Prostate gland (tissue), 2 donors: ENCODE results near the gene INPP5A. TPM values are rescaled to one million over a fixed set of nuclear protein-coding genes. Genes with fewer than 3 reads are reported as not detected.

Experiments used
- DNase-seq: peaks from one replicate; pipeline ENCODE4 v3.0.0-alpha.2; 2019; ENCODE audit warnings: low spot score
- H3K27ac ChIP-seq, 2 donors: fragments of 200-600 bp; sonication (generic); 2 replicates each; pipeline ENCODE4 v1.5.1; 2017 to 2019
- H3K27me3 ChIP-seq: fragments of 200-600 bp; sonication (generic); replicated peaks from 2 replicates; pipeline ENCODE4 v1.5.1; 2019; ENCODE audit not compliant: insufficient read depth
- H3K36me3 ChIP-seq, 2 donors: fragments of 200-600 bp; sonication (generic); 1 replicate in 1 of 2; 2 replicates in 1 of 2; pipeline versions ENCODE4 v1.5.1 to v1.8.1; 2017 to 2019
- H3K4me1 ChIP-seq: fragments of 200-600 bp; sonication (generic); replicated peaks from 2 replicates; pipeline ENCODE4 v1.5.1; 2019
- H3K4me3 ChIP-seq, 2 donors: fragments of 200-600 bp; sonication (generic); 2 replicates each; pipeline ENCODE4 v1.5.1; 2017 to 2019
- H3K9me3 ChIP-seq: fragments of 200-600 bp; sonication (generic); 2 replicates; pipeline ENCODE4 v1.5.1; 2017
- POLR2A ChIP-seq: fragments of 450-650 bp; IDR thresholded peaks from one replicate; pipeline ENCODE4 v1.6.1; 2016; ENCODE audit warnings: antibody characterized with exemption, mild to moderate bottlenecking
- POLR2AphosphoS5 ChIP-seq: sonication (generic); formaldehyde crosslinking; IDR thresholded peaks from one replicate; pipeline ENCODE4 v1.6.1; 2017; ENCODE audit warnings: antibody characterized with exemption
- WGBS: methylation state at CpG from one replicate; pipeline ENCODE4 v1.1.5; 2018; 5-methylcytosine and 5-hydroxymethylcytosine counted together
- intact Hi-C: fragments of 100-400 bp; cut with DNase I; formaldehyde crosslinking; loops from one replicate; pipeline ENCODE4 v1.14.2; 2022
- total RNA-seq, 2 donors: library from RNA; depleted of rRNA; stranded (reverse); fragments of >200 nt; gene quantifications; one replicate each; pipeline ENCODE4 v1.1.0, GENCODE V29; 2016
- TF ChIP-seq, protein P1 (sequence below), 4 experiments: fragments of 200-600 bp in 2 of 4; fragments of 450-650 bp in 2 of 4; sonication (generic) in 2 of 4; IDR thresholded peaks; 1 replicate in 3 of 4; 2 replicates in 1 of 4; pipeline ENCODE4 v1.5.1; 2016 to 2019; ENCODE audit warnings: antibody characterized with exemption in 4 of 4, mild to moderate bottlenecking in 2 of 4, moderate library complexity in 2 of 4

Gene INPP5A
- total RNA-seq, 2 donors from 2014 or later, result 49.5 to 83.3 TPM

DNA sequence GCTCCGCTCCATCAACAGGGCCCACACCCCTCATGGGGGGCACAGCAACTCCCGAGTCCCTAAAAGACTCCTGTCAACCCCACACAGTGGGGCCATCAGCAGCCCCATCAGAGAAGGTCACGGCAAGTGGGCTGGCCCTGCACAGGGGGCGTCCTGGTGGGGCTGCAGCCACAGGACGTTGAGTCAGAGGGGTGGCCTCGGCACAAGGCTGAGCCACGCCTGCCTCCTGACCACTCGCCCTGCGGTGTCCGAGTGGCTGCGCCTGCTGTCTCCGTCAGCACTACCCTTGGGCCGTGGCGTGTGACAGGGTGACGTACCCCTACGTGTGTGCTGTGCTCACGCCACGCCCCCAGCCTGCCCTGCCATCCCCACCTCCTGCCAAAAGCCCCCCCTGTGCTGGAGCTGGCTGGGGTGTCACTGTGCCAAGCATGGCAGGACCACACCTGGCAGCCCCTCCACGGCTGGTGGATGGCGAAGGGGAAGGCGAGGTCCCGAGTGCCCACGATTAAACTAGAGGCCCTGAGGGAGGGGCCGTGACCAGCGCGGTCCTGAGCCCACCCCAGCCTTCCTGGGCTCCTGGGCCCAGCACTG is 274.4 kb downstream of the INPP5A start:
- Histone ChIP-seq H3K4me1 (no peaks in the 10 kb centered on the region), H3K4me3 (no peak overlapping the region), H3K27me3 (peaks cover 5% of the 10 kb centered on the region), H3K27ac (no peak overlapping the region), H3K36me3 (no peaks in the 10 kb centered on the region), H3K9me3 (no peaks in the 10 kb centered on the region)
- WGBS, result 92% methylated on average over 24 of the region's 26 CpGs
- TF ChIP-seq, protein P1, sequence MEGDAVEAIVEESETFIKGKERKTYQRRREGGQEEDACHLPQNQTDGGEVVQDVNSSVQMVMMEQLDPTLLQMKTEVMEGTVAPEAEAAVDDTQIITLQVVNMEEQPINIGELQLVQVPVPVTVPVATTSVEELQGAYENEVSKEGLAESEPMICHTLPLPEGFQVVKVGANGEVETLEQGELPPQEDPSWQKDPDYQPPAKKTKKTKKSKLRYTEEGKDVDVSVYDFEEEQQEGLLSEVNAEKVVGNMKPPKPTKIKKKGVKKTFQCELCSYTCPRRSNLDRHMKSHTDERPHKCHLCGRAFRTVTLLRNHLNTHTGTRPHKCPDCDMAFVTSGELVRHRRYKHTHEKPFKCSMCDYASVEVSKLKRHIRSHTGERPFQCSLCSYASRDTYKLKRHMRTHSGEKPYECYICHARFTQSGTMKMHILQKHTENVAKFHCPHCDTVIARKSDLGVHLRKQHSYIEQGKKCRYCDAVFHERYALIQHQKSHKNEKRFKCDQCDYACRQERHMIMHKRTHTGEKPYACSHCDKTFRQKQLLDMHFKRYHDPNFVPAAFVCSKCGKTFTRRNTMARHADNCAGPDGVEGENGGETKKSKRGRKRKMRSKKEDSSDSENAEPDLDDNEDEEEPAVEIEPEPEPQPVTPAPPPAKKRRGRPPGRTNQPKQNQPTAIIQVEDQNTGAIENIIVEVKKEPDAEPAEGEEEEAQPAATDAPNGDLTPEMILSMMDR (IDR thresholded peaks at IDR 0.05), result no peak
- TF ChIP-seq POLR2AphosphoS5 (no peak), POLR2A (no peak)
- intact Hi-C loops, result no loop called here
- no peak for DNase-seq

DNA sequence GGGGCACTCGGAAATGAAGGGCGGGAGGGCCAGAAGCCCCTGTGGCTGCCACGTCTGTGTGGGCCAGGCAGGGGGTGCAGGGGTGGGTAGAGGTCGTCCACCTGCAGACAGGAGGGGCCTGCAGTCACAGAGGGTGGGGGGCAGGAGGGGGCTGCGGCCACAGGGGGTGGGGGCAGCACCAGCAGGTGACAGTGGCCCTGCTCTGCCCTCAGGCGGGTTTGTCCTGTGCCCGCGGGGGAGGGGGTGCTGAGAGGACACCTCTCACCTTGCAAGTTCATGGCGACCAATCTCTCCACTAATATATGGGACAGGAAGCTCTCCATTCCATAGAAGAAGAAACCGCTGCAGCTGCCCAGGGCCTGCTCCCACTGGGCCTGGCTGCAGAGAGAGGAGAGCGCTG is 274.9 kb downstream of the INPP5A start:
- peaks cover 5% of the 10 kb centered on the region for H3K27me3 ChIP-seq
- intact Hi-C loops, result no loop called here

DNA sequence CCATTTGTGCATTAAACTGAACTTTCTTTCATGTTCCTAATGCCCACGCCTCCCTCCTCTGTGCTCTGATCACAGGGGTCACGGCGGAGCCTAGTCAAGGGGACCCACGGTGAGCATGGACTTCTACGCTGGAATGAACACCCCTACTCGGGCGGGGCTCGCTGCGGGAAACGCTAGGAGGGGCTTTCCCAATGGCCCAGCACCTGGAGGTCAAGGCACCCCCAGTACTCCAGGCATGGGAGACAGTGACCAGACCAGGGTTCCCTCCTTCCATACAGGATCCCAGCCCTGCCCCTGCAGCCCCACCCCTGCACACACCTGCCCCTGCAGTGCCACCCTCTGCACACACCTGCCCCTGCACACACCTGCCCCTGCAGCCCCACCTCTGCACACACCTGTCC is 275.4 kb downstream of the INPP5A start:
- Histone ChIP-seq H3K36me3 (no peaks in the 10 kb centered on the region), H3K9me3 (no peaks in the 10 kb centered on the region), H3K4me3 (no peak overlapping the region), H3K27me3 (peaks cover 9% of the 10 kb centered on the region), H3K27ac (no peak overlapping the region), H3K4me1 (no peaks in the 10 kb centered on the region)
- TF ChIP-seq POLR2A, result no peak
- TF ChIP-seq, protein P1 (IDR thresholded peaks at IDR 0.05), result no peak
- TF ChIP-seq POLR2AphosphoS5, result no peak
- WGBS, result 83% methylated on average over 10 of the region's 10 CpGs
- DNase-seq, result no peak
- intact Hi-C loops, result no loop called here

More for the DNA sequence above, 274.9 kb downstream of the INPP5A start:
- H3K4me1 ChIP-seq, result no peaks in the 10 kb centered on the region
- no peak for DNase-seq
- H3K9me3 ChIP-seq, result no peaks in the 10 kb centered on the region
- H3K27ac ChIP-seq, result no peak overlapping the region
- no peak overlapping the region for H3K4me3 ChIP-seq
- TF ChIP-seq, protein P1 (IDR thresholded peaks at IDR 0.05), result no peak
- TF ChIP-seq POLR2AphosphoS5, result no peak
- TF ChIP-seq POLR2A, result no peak
- WGBS, result 71% methylated on average over 7 of the region's 11 CpGs
- no peaks in the 10 kb centered on the region for H3K36me3 ChIP-seq

DNA sequence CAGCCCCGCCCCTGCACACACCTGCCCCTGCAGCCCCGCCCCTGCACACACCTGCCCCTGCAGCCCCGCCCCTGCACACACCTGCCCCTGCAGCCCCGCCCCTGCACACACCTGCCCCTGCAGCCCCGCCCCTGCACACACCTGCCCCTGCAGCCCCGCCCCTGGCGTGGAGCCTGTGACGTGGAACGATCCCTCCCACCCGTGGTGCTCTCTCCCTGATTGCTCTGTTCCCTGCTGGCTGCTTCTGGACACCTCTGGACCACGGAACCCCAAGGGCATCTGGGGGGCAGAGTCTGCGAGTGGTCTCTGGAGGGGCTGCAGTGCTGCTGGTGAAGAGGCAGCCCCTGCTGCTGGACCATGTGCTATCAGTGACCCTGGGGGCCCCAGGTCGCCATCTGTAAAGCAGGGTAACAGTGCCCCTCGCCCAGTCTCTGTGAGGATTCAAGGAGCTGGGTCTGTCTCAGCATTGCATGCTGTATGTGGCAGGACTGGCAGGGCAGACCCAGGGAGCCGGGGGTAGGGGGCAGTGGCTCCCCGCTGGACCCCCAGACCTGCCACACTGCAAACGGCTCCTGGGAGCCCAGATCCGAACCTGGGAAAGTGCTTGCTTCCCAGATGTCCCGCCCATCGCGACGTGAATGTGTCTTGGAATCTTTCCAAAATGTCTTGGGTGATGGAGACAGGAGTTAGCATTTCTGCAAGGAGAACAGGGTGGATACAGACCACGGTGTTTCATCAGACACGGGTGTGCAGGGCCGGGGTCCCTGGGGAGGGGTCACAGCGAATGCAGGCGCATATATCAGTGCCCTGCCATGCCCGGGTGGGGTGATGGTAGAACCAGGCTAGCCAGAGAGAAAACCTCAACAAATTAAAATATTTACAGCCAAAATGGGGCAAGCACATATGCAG is 276.2 kb downstream of the INPP5A start:
- DNase-seq, result no peak

More for the DNA sequence above, 276.2 kb downstream of the INPP5A start:
- Histone ChIP-seq H3K27ac (no peak overlapping the region), H3K36me3 (no peaks in the 10 kb centered on the region), H3K27me3 (peaks cover 9% of the 10 kb centered on the region), H3K4me1 (no peaks in the 10 kb centered on the region), H3K4me3 (no peak overlapping the region), H3K9me3 (no peaks in the 10 kb centered on the region)
- TF ChIP-seq, protein P1 (IDR thresholded peaks at IDR 0.05), result no peak
- TF ChIP-seq POLR2AphosphoS5 (no peak), POLR2A (no peak)
- WGBS, result 65% methylated on average over 19 of the region's 28 CpGs
- intact Hi-C loops, result no loop called here
